ENCODE data around the gene TIA1.
"Not testable (repeated sequence)": the region's sequence is repeated elsewhere in the genome, so short reads cannot be mapped to it uniquely, and the experiment has no call there.

TIA1 gene

GRCh38 chr2:70199320-70199864, 49.0 kb downstream of the TIA1 start:
- TF ChIP-seq, protein P1, sequence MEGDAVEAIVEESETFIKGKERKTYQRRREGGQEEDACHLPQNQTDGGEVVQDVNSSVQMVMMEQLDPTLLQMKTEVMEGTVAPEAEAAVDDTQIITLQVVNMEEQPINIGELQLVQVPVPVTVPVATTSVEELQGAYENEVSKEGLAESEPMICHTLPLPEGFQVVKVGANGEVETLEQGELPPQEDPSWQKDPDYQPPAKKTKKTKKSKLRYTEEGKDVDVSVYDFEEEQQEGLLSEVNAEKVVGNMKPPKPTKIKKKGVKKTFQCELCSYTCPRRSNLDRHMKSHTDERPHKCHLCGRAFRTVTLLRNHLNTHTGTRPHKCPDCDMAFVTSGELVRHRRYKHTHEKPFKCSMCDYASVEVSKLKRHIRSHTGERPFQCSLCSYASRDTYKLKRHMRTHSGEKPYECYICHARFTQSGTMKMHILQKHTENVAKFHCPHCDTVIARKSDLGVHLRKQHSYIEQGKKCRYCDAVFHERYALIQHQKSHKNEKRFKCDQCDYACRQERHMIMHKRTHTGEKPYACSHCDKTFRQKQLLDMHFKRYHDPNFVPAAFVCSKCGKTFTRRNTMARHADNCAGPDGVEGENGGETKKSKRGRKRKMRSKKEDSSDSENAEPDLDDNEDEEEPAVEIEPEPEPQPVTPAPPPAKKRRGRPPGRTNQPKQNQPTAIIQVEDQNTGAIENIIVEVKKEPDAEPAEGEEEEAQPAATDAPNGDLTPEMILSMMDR (conservative IDR thresholded peaks at IDR 0.05; ENCODE audit: low read length) = no peak
- H3K4me3 ChIP-seq (ENCODE audit: low read length) = no peak overlapping the region
- DNase-seq (ENCODE audit: low read depth) = no peak

DNA sequence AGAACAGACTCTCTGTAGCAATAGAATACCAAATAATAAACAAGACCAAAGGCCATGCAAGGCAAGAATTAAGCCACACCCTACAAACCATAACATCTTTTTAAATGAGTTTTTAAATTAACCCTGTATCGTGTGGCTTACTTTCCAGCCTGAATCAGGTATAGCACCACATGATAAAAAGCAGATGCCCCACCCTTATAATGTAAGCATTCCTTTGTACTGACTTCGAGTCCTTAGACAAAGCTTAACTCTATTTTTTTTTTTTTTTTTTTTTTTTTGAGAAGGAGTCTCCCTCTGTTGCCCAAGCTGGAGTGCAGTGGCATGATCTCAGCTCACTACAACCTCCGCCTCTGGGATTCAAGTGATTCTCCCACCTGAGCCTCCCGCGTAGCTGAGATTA, 55.9 kb downstream of the TIA1 start:
- no peak overlapping the region for H3K4me3 ChIP-seq (ENCODE audit: low read length)
- no peak for DNase-seq (ENCODE audit: low read depth)
- TF ChIP-seq, protein P1 (conservative IDR thresholded peaks at IDR 0.05; ENCODE audit: low read length) = no peak

DNA sequence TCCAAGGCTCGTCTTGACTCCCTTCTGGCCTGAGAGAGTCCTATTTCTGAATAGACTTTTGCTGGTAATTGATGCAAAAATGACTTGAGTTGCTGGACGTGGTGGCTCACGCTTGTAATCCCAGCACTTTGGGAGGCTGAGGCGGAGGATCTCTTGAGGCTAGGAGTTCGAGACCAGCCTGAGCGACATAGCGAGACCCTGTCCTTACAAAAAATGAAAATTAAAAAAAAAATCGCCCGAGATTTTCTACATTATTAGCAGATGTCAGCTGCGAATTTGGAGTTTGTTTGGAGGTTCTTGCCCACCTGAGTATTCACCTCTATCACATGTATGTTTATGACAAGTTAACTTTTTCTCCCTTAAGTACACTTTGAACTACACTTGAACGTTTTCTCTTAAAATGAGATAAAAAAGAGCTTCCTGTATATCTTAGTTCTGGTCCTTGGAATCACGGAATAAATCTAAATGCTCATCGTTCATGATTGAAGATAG, 57.1 kb downstream of the TIA1 start:
- TF ChIP-seq, protein P1 (conservative IDR thresholded peaks at IDR 0.05; ENCODE audit: low read length) = no peak
- H3K4me3 ChIP-seq (ENCODE audit: low read length) = peak overlapping the region; percentile 95
- DNase-seq (ENCODE audit: low read depth) = no peak

DNA sequence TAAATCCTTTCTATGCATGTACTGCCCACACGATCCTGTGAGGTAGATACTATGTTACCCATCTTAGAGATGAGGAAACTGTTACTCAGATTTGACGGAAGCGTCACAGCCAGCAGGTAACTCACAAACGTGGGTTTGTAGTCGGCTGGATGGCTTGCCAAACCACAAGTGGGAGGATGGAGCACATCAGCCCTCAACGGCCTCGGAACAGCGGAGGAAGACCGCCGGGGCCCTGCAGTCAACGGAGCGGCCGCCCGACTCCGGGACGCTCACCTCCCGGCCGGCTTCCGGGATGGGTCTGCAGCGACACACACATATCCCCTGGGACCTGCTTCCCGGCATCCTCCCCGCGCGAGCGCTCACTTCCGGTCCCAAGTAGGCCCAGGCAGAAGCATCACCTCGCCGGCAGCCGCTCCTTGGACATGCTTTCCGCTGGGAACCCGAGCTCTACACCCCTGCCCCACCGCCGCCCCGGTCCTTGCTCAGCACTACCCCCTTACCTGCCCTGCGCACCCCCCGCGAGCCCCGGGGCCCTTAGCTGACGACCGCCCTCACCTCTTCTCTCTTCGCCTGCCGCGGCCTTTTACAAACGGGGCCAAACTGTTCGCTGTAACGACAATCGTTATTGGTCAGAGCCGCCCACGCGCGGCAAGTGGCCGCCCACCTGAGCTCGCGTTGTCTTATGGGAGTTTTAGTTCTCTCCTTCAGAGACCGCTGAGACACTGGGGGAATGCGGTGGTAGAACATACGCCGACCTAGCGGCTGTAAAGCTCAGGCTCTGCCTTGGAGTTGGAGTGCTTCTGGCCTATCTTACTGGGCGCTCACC, 57.8 kb downstream of the TIA1 start, which contains the start of gene C2orf42:
Gene C2orf42 (minus strand): TSS at position 602 of the 826 bp plus-strand sequence. CDS start 9,034 bp downstream, outside the sequence.
- DNase-seq (ENCODE audit: low read depth) = peak; percentile 98
- TF ChIP-seq, protein P1 (conservative IDR thresholded peaks at IDR 0.05; ENCODE audit: low read length) = peak; percentile 34
- H3K4me3 ChIP-seq (ENCODE audit: low read length) = peak within 1 kb of the TSS; percentile 95

DNA sequence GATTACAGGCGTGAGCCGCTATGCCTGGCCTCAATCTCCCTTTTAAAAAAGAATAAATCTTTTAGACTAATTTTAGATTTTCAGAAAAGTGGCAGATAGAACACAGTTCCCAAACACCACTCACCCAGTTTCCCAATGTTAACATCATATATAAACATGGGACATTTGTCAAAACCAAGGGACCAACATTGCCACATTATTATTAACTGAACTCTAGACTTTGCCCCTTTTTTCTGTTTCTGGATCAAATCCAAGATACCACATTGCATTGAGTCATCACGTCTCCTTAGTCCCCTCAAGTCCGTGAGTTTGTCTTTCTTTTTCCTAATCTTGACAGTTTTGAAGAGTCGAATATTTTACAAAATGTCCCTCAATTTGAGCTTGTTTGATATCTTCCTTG, 60.0 kb downstream of the TIA1 start:
- TF ChIP-seq, protein P1 (conservative IDR thresholded peaks at IDR 0.05; ENCODE audit: low read length) = no peak
- no peak for DNase-seq (ENCODE audit: low read depth)
- H3K4me3 ChIP-seq (ENCODE audit: low read length) = no peak overlapping the region

- DNase-seq (ENCODE audit: low read depth); H3K4me3 ChIP-seq (ENCODE audit: low read length): not testable (repeated sequence)
These were observed 61.3 kb downstream of the TIA1 start for GRCh38 chr2:70187170-70187569.

DNA sequence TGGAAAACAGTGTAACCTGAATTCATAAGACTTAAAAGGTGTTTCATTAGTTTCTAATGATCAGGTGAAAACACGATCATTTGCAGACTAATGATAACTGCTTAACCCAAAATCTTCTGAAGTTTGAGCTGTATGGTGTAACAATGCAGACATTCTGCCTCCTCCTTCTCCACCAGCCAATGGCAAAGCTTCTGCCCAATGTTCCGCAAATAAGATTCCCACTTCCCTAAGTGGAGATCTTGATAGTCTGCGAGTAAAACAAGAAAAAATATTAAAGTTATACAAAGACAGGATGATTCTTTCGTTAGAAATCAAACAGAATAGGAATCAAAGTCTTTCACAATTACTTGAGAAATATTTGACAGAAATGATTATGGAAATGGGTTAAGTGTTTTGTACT, 65.7 kb downstream of the TIA1 start:
- TF ChIP-seq, protein P1 (conservative IDR thresholded peaks at IDR 0.05; ENCODE audit: low read length) = no peak
- no peak overlapping the region for H3K4me3 ChIP-seq (ENCODE audit: low read length)
- DNase-seq (ENCODE audit: low read depth) = no peak
